Breast epithelium (tissue), 3 donors: ENCODE results near the gene WDR72.

Experiments
- POLR2A ChIP-seq: fragments of 450-650 bp; IDR thresholded peaks from one replicate; pipeline ENCODE4 v1.6.1; 2016; ENCODE audit warnings: antibody characterized with exemption, mild to moderate bottlenecking, moderate library complexity
- TF ChIP-seq, protein P1 (sequence below), 3 donors: fragments of 450-650 bp; IDR thresholded peaks; one replicate each; pipeline ENCODE4 v1.5.1; 2016 to 2017; ENCODE audit warnings: antibody characterized with exemption in 3 of 3, mild to moderate bottlenecking in 3 of 3, moderate library complexity in 3 of 3

DNA sequence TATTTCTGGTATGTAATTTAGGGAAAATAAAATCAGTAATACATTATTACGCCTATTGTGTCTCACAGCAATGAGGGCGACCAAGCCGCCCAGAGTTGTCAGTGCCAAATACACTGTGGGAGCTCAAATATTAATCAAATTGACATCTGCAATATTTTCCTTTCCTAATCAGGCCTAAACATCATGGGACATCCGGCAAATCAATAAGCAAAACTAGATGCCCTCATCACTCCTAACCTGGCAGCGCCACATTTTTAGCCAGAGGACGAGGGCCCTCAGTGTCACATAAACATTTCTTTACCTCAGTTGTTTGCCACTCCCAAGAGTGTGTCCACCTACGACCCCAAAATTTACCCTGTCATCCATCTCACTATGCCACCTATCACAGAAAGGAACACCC lies 64.1 kb downstream of the WDR72 start:
- TF ChIP-seq, protein P1, sequence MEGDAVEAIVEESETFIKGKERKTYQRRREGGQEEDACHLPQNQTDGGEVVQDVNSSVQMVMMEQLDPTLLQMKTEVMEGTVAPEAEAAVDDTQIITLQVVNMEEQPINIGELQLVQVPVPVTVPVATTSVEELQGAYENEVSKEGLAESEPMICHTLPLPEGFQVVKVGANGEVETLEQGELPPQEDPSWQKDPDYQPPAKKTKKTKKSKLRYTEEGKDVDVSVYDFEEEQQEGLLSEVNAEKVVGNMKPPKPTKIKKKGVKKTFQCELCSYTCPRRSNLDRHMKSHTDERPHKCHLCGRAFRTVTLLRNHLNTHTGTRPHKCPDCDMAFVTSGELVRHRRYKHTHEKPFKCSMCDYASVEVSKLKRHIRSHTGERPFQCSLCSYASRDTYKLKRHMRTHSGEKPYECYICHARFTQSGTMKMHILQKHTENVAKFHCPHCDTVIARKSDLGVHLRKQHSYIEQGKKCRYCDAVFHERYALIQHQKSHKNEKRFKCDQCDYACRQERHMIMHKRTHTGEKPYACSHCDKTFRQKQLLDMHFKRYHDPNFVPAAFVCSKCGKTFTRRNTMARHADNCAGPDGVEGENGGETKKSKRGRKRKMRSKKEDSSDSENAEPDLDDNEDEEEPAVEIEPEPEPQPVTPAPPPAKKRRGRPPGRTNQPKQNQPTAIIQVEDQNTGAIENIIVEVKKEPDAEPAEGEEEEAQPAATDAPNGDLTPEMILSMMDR (IDR thresholded peaks at IDR 0.05): no peak
- TF ChIP-seq POLR2A: no peak
